Cardiac septum (tissue), 1 donor: ENCODE results near the gene ADH6. TPM values are rescaled to one million over a fixed set of nuclear protein-coding genes. Genes with fewer than 3 reads are reported as not detected.
"Not testable (repeated sequence)": the region's sequence is repeated elsewhere in the genome, so short reads cannot be mapped to it uniquely, and the experiment has no call there.

Experiments used
- DNase-seq: peaks from one replicate; pipeline ENCODE4 v3.0.0-alpha.2; 2020; ENCODE audit warnings: low spot score
- intact Hi-C: fragments of 100-400 bp; cut with DNase I; formaldehyde crosslinking; loops from one replicate; pipeline ENCODE4 v1.14.0; 2022
- total RNA-seq: library from RNA; stranded (reverse); fragmentation: NEBNext Ultra II Directional; extraction: Animal tissue kit (Norgen Biotek cat#: 25700); gene quantifications from one replicate; pipeline ENCODE4 v1.2.1, GENCODE V29; 2021
- donor health status: DM: no; HTN: no; CAD: no.

ADH6 gene
- total RNA-seq, 1 donor from 2014 or later, result not detected

- intact Hi-C loops, result loop anchor here (2.0 to 10.0 kb wide), 3 partner anchors 123 to 203 kb away; partner anchors contain the start of gene ADH1B
- no peak for DNase-seq
Measured at GRCh38 chr4:99202094-99202493, 17.0 kb downstream of the ADH6 start.

GRCh38 chr4:99201690-99202089 is 17.4 kb downstream of the ADH6 start:
- intact Hi-C loops, result loop anchor here (2.0 to 10.0 kb wide), 3 partner anchors 123 to 203 kb away; partner anchors contain the start of gene ADH1B
- DNase-seq, result no peak

GRCh38 chr4:99200138-99200537 is 18.9 kb downstream of the ADH6 start:
- DNase-seq, result no peak
- intact Hi-C loops, result loop anchor here (5.0 to 10.0 kb wide), 2 partner anchors 125 to 182 kb away; partner anchors contain the start of gene ADH1B

GRCh38 chr4:99190336-99190735 is 28.7 kb downstream of the ADH6 start:
- intact Hi-C loops, result no loop called here
- DNase-seq, result no peak

- intact Hi-C loops, DNase-seq: not testable (repeated sequence)
Measured at GRCh38 chr4:99189900-99190299, 29.1 kb downstream of the ADH6 start.

GRCh38 chr4:99186029-99186428 is 33.0 kb downstream of the ADH6 start:
- intact Hi-C loops, result no loop called here
- no peak for DNase-seq

- intact Hi-C loops, result no loop called here
- DNase-seq, result no peak
Measured at GRCh38 chr4:99185581-99185980, 33.5 kb downstream of the ADH6 start.

GRCh38 chr4:99180382-99181070 is 38.5 kb downstream of the ADH6 start:
- intact Hi-C loops, result no loop called here
- DNase-seq, result no peak

- intact Hi-C loops, result no loop called here
- DNase-seq, result no peak
Measured at GRCh38 chr4:99179626-99180025, 39.4 kb downstream of the ADH6 start.

GRCh38 chr4:99179178-99179577 is 39.9 kb downstream of the ADH6 start:
- intact Hi-C loops, result no loop called here
- no peak for DNase-seq

- intact Hi-C loops, result no loop called here
- DNase-seq, result no peak
Measured at GRCh38 chr4:99166544-99166943, 52.5 kb downstream of the ADH6 start.

- no peak for DNase-seq
- intact Hi-C loops, result no loop called here
Measured at GRCh38 chr4:99165978-99166377, 53.1 kb downstream of the ADH6 start.

- intact Hi-C loops, result no loop called here
Measured at GRCh38 chr4:99161373-99162099, 57.5 kb downstream of the ADH6 start.

GRCh38 chr4:99159699-99160098 is 59.3 kb downstream of the ADH6 start:
- no peak for DNase-seq
- intact Hi-C loops, result no loop called here

More at GRCh38 chr4:99161373-99162099, 57.5 kb downstream of the ADH6 start:
- DNase-seq, result no peak

- DNase-seq, result no peak
- intact Hi-C loops, result no loop called here
Measured at GRCh38 chr4:99157478-99157935, 61.5 kb downstream of the ADH6 start.

- intact Hi-C loops, result no loop called here
- DNase-seq, result no peak
Measured at GRCh38 chr4:99156992-99157391, 62.1 kb downstream of the ADH6 start.

GRCh38 chr4:99154658-99155342 is 64.2 kb downstream of the ADH6 start:
- no peak for DNase-seq
- intact Hi-C loops, result no loop called here
